Endodermal cell (in vitro differentiated cells): ENCODE results near the gene ZNF425. TPM values are rescaled to one million over a fixed set of nuclear protein-coding genes. Genes with fewer than 3 reads are reported as not detected.

ENCODE experiments used
- DNase-seq: peaks from one replicate; pipeline ENCODE4 v3.0.0-alpha.2; 2017
- H3K27ac ChIP-seq: 2 replicates; pipeline ENCODE4 v1.5.1; 2013; ENCODE audit warnings: mild to moderate bottlenecking, low read depth, low read length, moderate library complexity
- H3K27me3 ChIP-seq: 2 replicates; pipeline ENCODE4 v1.6.1; 2013; ENCODE audit warnings: mild to moderate bottlenecking, low read length, moderate library complexity; ENCODE audit not compliant: insufficient read depth, control insufficient read depth, poor library complexity, severe bottlenecking
- H3K36me3 ChIP-seq: 2 replicates; pipeline ENCODE4 v1.7.0; 2013; ENCODE audit warnings: mild to moderate bottlenecking, low read length, moderate library complexity; ENCODE audit not compliant: control insufficient read depth, insufficient read depth
- H3K4me1 ChIP-seq: one replicate; pipeline ENCODE4 v1.7.0; 2013; ENCODE audit warnings: low read length; ENCODE audit not compliant: control insufficient read depth, insufficient read depth
- H3K4me3 ChIP-seq: 2 replicates; pipeline ENCODE4 v1.5.1; 2013; ENCODE audit warnings: mild to moderate bottlenecking, low read length, moderate library complexity
- H3K9ac ChIP-seq: 2 replicates; pipeline ENCODE4 v1.6.1; 2013; ENCODE audit warnings: mild to moderate bottlenecking, low read length, moderate library complexity; ENCODE audit not compliant: poor library complexity, severe bottlenecking; ENCODE audit errors: extremely low read depth
- H3K9me3 ChIP-seq: 2 replicates; pipeline ENCODE4 v1.6.1; 2013; ENCODE audit warnings: mild to moderate bottlenecking, low read length, moderate library complexity; ENCODE audit not compliant: control insufficient read depth
- H3K27ac Mint-ChIP-seq: 2 replicates; pipeline ENCODE4 v1.8.0; 2020; ENCODE audit warnings: mixed read lengths
- H3K27me3 Mint-ChIP-seq: 2 replicates; pipeline ENCODE4 v1.8.0; 2021; ENCODE audit warnings: mild to moderate bottlenecking, mixed read lengths; ENCODE audit not compliant: insufficient read depth
- H3K36me3 Mint-ChIP-seq: 2 replicates; pipeline ENCODE4 v1.8.0; 2020; ENCODE audit warnings: low read depth, mixed read lengths
- H3K4me1 Mint-ChIP-seq: 2 replicates; pipeline ENCODE4 v1.8.0; 2020; ENCODE audit warnings: mixed read lengths
- H3K4me3 Mint-ChIP-seq: 2 replicates; pipeline ENCODE4 v1.8.0; 2020; ENCODE audit warnings: mild to moderate bottlenecking, moderate library complexity, mixed read lengths
- H3K9me3 Mint-ChIP-seq: 2 replicates; pipeline ENCODE4 v1.8.0; 2020; ENCODE audit warnings: mild to moderate bottlenecking, mixed read lengths
- CTCF ChIP-seq: fragments of 200-600 bp; sonication (generic); conservative IDR thresholded peaks from 2 replicates; pipeline ENCODE4 v1.5.0; 2021; ENCODE audit warnings: antibody characterized with exemption, mild to moderate bottlenecking
- WGBS, 2 experiments: methylation state at CpG; one replicate each; pipeline versions ENCODE4 v1.1.5 to v1.1.7; 2013; ENCODE audit warnings: missing lambda C conversion rate in 2 of 2, mixed read lengths in 1 of 2; ENCODE audit not compliant: insufficient coverage in 1 of 2, insufficient read length in 1 of 2; 5-methylcytosine and 5-hydroxymethylcytosine counted together
- total RNA-seq, 2 donors: library from RNA; stranded (reverse); fragmentation: NEBNext Ultra II Directional in 1 of 2; extraction: Animal tissue kit (Norgen Biotek cat#: 25700) in 1 of 2; gene quantifications; 2 replicates in 1 of 2; 3 replicates in 1 of 2; pipeline ENCODE4 v1.2.1, GENCODE V29; 2021

ZNF425 gene
- total RNA-seq, 2 donors from 2014 or later = 2.1 to 2.7 TPM

- Mint-ChIP-seq H3K27me3 (no peaks in the 10 kb centered on the region), H3K4me1 (no peaks in the 10 kb centered on the region), H3K9me3 (no peaks in the 10 kb centered on the region), H3K4me3 (no peak overlapping the region), H3K36me3 (peaks cover 69% of the 10 kb centered on the region), H3K27ac (no peak overlapping the region)
- no peaks in the 10 kb centered on the region for H3K27me3 ChIP-seq
- no peak for DNase-seq
- H3K36me3 ChIP-seq = peaks cover 44% of the 10 kb centered on the region
- TF ChIP-seq CTCF = no peak
- H3K27ac ChIP-seq = no peak overlapping the region
- WGBS, 2 experiments = 91% methylated on average over 1 of the region's 1 CpG; no CpG with 5 or more reads in 1 of the 2 experiments
- H3K9me3 ChIP-seq = no peaks in the 10 kb centered on the region
- no peak overlapping the region for H3K9ac ChIP-seq
- no peaks in the 10 kb centered on the region for H3K4me1 ChIP-seq
- H3K4me3 ChIP-seq = no peak overlapping the region
Observed at GRCh38 chr7:149166142-149166541, 40.0 kb upstream of the ZNF425 start.

GRCh38 chr7:149161241-149161848 is 35.2 kb upstream of the ZNF425 start:
- H3K36me3 ChIP-seq = peaks cover 28% of the 10 kb centered on the region
- peaks cover 70% of the 10 kb centered on the region for H3K36me3 Mint-ChIP-seq
- no peak overlapping the region for H3K9ac ChIP-seq
- no peaks in the 10 kb centered on the region for H3K27me3 Mint-ChIP-seq
- DNase-seq = no peak
- no peaks in the 10 kb centered on the region for H3K9me3 ChIP-seq
- H3K4me3 ChIP-seq = no peak overlapping the region
- H3K4me1 Mint-ChIP-seq = no peaks in the 10 kb centered on the region
- 80 to 91% methylated on average over 4 to 5 of the region's 5 CpGs for WGBS, 2 experiments
- TF ChIP-seq CTCF = no peak
- peaks cover 2% of the 10 kb centered on the region for H3K9me3 Mint-ChIP-seq
- H3K27ac Mint-ChIP-seq = no peak overlapping the region
- no peaks in the 10 kb centered on the region for H3K27me3 ChIP-seq
- no peak overlapping the region for H3K27ac ChIP-seq
- H3K4me3 Mint-ChIP-seq = no peak overlapping the region
- H3K4me1 ChIP-seq = no peaks in the 10 kb centered on the region

GRCh38 chr7:149156898-149157297 is 30.8 kb upstream of the ZNF425 start:
- WGBS, 2 experiments = 95 to 98% methylated on average over 6 of the region's 6 CpGs
- Histone ChIP-seq H3K27me3 (no peaks in the 10 kb centered on the region), H3K4me3 (no peak overlapping the region), H3K9me3 (no peaks in the 10 kb centered on the region), H3K36me3 (peaks cover 36% of the 10 kb centered on the region), H3K9ac (no peak overlapping the region), H3K4me1 (no peaks in the 10 kb centered on the region), H3K27ac (no peak overlapping the region)
- no peak for TF ChIP-seq CTCF
- DNase-seq = no peak
- Mint-ChIP-seq H3K4me1 (no peaks in the 10 kb centered on the region), H3K4me3 (no peak overlapping the region), H3K9me3 (peaks cover 2% of the 10 kb centered on the region), H3K36me3 (peaks cover 68% of the 10 kb centered on the region), H3K27ac (no peak overlapping the region), H3K27me3 (no peaks in the 10 kb centered on the region)
